GM06990 (cell line): ENCODE results near the gene APBA2.

Experiments
- DNase-seq: peaks from one replicate; pipeline ENCODE4 v3.0.0-alpha.2; 2011; ENCODE audit not compliant: insufficient read length; ENCODE audit errors: extremely low read depth
- H3K27me3 ChIP-seq: replicated peaks from 2 replicates; pipeline ENCODE4 v1.6.0; 2011; ENCODE audit warnings: low read length; ENCODE audit not compliant: control insufficient read depth, insufficient read depth
- H3K36me3 ChIP-seq: 2 replicates; pipeline ENCODE4 v1.5.1; 2011; ENCODE audit warnings: low read length; ENCODE audit not compliant: control insufficient read depth, insufficient read depth
- H3K4me3 ChIP-seq: replicated peaks from 2 replicates; pipeline ENCODE4 v1.5.1; 2011; ENCODE audit warnings: low read depth, mild to moderate bottlenecking, control low read depth, low read length
- TF ChIP-seq, protein P1 (sequence below): IDR thresholded peaks from 2 replicates; pipeline ENCODE4 v1.5.1; 2011; ENCODE audit warnings: low read length, control low read depth, mild to moderate bottlenecking, inconsistent platforms; ENCODE audit not compliant: insufficient read depth, poor library complexity, severe bottlenecking

APBA2 gene

DNA sequence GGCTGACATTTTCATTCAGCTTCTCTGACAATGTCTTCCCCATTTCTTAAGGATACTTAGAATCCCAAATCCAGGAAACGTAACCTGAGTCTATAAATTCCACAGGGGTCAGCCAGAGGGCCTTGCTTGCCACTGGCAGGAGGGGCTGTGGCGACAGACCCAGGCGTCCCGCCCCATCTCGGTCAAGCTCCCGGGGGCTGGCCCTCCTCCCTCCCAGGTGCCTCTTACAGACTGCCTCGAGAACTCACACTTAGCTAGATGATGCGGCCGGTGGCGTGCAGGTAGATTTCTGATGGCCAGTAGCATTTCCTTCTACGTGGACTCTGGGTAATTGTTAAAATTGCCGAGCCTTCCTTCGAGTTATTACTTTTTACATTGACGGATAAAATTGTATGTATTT lies 211.4 kb downstream of the APBA2 start:
- TF ChIP-seq, protein P1, sequence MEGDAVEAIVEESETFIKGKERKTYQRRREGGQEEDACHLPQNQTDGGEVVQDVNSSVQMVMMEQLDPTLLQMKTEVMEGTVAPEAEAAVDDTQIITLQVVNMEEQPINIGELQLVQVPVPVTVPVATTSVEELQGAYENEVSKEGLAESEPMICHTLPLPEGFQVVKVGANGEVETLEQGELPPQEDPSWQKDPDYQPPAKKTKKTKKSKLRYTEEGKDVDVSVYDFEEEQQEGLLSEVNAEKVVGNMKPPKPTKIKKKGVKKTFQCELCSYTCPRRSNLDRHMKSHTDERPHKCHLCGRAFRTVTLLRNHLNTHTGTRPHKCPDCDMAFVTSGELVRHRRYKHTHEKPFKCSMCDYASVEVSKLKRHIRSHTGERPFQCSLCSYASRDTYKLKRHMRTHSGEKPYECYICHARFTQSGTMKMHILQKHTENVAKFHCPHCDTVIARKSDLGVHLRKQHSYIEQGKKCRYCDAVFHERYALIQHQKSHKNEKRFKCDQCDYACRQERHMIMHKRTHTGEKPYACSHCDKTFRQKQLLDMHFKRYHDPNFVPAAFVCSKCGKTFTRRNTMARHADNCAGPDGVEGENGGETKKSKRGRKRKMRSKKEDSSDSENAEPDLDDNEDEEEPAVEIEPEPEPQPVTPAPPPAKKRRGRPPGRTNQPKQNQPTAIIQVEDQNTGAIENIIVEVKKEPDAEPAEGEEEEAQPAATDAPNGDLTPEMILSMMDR = no peak
- no peak overlapping the region for H3K4me3 ChIP-seq
- H3K36me3 ChIP-seq = no peaks in the 10 kb centered on the region
- no peaks in the 10 kb centered on the region for H3K27me3 ChIP-seq
- DNase-seq = no peak

DNA sequence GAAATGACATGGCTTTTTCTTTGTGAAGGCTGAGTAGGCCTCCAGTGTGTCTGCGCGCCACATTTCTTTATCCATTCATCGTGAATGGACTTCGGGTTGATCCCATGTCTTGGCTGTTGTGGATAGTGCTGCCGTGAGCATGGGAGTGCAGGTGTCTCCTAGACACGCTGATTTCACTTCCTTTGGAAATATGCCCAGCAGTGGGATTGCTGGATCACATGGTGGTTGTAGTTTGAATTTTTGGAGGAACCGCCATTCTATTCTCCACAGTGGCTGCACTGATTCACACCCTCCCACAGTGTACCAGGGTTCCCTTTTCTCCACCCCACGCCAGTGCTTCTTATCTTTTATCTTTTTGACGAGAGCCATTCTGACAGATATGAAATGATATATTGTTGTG lies 212.2 kb downstream of the APBA2 start:
- Histone ChIP-seq H3K27me3 (no peaks in the 10 kb centered on the region), H3K36me3 (no peaks in the 10 kb centered on the region), H3K4me3 (no peak overlapping the region)
- TF ChIP-seq, protein P1 = no peak
- no peak for DNase-seq

DNA sequence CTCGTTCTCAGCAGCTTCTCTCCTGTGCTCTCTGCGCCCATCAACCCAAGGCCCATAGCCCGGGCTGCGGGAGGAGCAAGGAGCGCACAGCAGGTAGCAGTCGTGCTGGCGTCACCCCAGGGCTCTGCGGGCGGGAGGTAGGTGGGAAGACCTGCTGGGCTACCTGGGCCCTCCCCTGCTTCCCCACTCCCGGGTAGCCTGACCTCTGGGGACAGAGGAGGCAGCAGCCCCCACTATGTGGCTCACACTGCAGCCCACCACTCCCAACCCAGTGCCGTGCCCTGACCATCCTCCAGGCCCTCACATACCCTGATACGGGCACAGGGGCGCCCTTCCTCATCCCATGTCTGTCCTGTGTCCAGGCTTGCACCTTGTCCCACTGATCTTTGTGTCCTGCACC lies 212.9 kb downstream of the APBA2 start:
- H3K27me3 ChIP-seq = no peaks in the 10 kb centered on the region
- no peaks in the 10 kb centered on the region for H3K36me3 ChIP-seq
- TF ChIP-seq, protein P1 = no peak
- DNase-seq = no peak
- no peak overlapping the region for H3K4me3 ChIP-seq

- H3K4me3 ChIP-seq = no peak overlapping the region
- H3K36me3 ChIP-seq = no peaks in the 10 kb centered on the region
- TF ChIP-seq, protein P1 = no peak
- H3K27me3 ChIP-seq = no peaks in the 10 kb centered on the region
- DNase-seq = no peak
Observed at GRCh38 chr15:29099131-29099880, 213.5 kb downstream of the APBA2 start.

DNA sequence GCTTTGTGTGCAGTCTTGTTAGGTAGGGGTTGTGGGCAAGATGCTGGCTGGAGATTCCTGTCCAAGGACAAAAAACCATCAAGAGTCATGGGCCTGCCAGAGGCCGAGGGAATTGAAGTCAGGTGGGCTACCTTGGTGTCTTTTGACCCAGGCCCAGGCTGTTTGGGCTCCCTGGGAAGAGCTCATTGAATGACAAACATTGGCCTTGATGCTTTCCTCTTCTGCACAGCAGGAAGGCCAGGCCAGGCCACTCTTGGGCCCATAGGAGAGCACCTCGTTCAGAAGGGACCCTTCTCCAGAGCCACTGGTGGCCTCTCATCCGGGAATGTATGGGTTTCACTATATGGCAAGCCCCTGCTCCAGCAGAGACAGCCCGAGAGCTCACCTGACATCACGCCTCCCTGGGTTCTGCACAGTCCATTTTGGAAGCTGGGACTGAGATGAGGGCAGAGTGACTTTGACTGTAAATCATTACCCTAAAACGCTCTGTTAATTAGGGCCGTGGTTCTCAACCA lies 214.8 kb downstream of the APBA2 start:
- DNase-seq = no peak
- H3K36me3 ChIP-seq = no peaks in the 10 kb centered on the region
- no peaks in the 10 kb centered on the region; the same call in 1 of the 2 replicates for H3K27me3 ChIP-seq
- no peak overlapping the region for H3K4me3 ChIP-seq
- TF ChIP-seq, protein P1 = no peak
